Vein endothelial cell (primary cell): Measurements from ENCODE around the gene SON. TPM values are rescaled to one million over a fixed set of nuclear protein-coding genes. Genes with fewer than 3 reads are reported as not detected.

ENCODE experiments used
- total RNA-seq: library from RNA; depleted of rRNA; stranded (reverse); fragments of >200 nt; gene quantifications from 2 replicates; pipeline ENCODE4 v1.2.3, GENCODE V29; 2012

SON gene, protein sequence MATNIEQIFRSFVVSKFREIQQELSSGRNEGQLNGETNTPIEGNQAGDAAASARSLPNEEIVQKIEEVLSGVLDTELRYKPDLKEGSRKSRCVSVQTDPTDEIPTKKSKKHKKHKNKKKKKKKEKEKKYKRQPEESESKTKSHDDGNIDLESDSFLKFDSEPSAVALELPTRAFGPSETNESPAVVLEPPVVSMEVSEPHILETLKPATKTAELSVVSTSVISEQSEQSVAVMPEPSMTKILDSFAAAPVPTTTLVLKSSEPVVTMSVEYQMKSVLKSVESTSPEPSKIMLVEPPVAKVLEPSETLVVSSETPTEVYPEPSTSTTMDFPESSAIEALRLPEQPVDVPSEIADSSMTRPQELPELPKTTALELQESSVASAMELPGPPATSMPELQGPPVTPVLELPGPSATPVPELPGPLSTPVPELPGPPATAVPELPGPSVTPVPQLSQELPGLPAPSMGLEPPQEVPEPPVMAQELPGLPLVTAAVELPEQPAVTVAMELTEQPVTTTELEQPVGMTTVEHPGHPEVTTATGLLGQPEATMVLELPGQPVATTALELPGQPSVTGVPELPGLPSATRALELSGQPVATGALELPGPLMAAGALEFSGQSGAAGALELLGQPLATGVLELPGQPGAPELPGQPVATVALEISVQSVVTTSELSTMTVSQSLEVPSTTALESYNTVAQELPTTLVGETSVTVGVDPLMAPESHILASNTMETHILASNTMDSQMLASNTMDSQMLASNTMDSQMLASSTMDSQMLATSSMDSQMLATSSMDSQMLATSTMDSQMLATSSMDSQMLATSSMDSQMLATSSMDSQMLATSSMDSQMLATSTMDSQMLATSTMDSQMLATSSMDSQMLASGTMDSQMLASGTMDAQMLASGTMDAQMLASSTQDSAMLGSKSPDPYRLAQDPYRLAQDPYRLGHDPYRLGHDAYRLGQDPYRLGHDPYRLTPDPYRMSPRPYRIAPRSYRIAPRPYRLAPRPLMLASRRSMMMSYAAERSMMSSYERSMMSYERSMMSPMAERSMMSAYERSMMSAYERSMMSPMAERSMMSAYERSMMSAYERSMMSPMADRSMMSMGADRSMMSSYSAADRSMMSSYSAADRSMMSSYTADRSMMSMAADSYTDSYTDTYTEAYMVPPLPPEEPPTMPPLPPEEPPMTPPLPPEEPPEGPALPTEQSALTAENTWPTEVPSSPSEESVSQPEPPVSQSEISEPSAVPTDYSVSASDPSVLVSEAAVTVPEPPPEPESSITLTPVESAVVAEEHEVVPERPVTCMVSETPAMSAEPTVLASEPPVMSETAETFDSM (N-terminal part only)
- 149 and 154 TPM in 2 replicates for total RNA-seq

DNA sequence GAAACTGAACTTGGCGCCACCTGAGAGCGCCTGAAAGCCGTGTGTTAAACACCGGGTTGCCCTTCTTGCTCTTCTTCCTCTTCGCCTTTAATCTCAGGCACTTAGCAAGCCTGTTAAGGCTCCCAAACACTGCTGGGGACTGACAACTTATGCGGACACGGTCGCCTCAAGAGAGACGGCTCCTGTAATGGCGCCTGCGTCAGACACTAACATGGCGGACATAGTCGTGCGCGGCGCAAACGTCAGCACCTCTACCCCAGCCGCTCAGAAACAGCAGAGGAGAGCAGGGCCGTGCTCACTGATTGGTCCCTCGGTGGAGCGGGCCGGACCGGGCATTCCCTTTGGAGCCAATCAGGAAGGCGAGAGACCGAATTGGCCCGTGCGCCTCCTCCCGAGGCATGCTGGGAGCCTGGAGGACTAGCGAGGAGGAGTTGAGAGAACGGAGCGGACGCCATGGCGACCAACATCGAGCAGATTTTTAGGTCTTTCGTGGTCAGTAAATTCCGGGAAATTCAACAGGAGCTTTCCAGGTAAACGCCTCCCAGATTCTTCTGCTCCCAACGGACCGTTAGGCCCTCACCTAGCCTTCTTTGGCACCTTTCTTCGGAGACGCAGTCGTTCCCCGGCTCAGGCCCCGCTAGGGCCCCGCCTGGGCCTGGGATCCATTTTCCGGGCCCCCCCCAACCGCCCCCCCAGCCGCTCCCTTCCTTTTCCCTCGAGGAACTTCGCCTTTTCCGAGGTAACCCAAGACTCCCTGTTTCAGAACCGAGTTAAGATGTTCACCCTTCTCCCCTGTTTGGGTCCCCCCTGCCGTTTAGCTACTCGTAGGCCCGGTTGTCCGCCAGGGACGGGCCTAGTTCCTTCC, at the start of gene SON:
Gene SON (plus strand): TSS at position 399 of the 865 bp plus-strand sequence. CDS start 55 bp downstream, at position 454.

DNA sequence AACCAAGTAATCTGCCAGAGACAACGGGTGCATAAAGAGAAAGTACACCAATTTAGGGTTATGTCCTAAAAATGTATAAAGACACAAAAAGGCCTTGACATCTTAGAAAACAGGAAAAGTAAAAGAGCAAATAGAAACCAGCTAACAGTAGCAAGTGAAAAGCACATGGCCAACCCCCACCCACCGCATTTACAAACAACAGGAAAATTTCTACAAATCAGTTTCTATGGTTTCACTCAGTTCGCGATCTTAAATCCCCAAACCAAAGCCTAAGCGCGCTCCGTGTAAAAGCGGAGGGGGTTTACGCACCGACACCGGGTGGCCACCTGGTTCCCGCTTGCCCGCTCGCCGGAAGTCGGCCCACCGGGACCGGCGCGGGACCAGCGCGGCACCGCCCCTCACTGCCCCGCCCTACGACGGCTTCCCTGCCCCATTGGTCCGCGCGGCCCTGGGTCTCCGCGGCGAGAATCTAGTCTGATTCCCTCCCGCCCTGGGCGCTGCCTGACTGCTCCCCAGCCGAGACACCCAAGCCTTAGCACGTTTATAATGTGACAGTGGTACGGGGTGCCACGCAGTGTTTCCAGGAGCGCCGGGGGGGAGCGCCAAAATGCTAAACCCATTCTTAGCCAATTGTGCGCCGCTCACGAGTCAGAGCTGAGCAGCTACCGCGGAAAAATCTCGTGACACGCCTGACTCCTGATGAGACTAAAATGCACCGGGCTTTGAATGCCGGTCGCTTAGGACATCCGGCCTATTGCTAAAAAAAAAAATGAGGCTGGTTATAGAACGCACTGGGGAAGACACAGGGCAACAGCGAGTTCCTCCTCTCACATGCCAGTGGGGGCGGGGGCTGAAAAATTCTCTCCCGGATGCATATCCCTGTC, 840 bp upstream of the SON start, which contains the start of gene GART:
Gene GART (minus strand): TSS at position 362 of the 884 bp plus-strand sequence. CDS start 2,802 bp downstream, outside the sequence.

DNA sequence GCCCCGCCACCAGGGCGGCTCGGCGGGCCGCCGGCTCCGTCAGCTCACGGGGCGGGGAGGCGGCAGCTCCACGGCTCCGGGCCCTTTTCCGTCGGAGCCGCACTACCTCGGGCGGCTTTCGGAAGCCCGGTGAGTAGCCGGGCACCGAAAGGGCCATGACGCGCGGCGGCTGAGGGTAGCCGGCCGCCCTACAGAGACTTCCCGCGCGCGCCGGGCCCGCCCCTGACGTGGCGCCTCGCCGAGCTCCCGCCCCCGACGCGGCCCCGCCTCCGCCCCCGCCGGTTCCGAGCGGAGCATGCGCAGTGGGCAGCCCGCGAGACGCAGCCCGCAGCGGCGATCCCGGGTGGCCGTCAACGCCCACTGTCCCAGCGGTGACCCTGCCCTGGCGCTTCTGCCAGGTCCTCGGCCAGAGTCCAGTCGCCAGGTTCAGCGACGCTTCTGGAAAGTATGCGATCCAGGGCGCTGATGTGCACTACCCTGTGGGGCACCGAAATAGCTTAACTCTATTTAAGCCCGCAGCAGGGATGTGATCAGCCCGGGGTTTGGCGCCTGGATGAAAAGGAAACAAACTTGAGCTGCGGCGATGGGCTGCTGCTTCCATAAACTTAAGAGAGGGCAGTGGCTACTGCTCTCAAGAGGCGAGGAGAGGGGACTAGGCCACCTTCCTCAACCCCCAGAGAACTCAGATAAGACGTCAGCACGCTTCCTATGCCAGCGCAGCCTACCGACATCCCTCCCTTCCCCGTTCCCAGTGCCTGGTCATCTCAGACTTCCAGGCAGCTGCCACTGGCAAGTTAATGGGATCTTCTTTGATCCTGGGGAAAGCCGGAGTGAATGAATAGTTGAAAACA, 45.9 kb downstream of the SON start, which contains the start of gene DONSON:
Gene DONSON (minus strand): TSS at position 200 of the 851 bp plus-strand sequence. CDS start 43 bp downstream, at position 157.

Other genes starting within 250 kb of the SON start
- gene IFNAR1, start 218.1 kb upstream of the SON start, total RNA-seq, result 16.0 and 23.2 TPM in 2 replicates
- 62.1 and 70.2 TPM in 2 replicates for gene IFNGR2, start 139.6 kb upstream of the SON start, total RNA-seq
- 18.3 and 30.0 TPM in 2 replicates for gene TMEM50B, start 63.1 kb upstream of the SON start, total RNA-seq
- gene DNAJC28, start 51.3 kb upstream of the SON start, total RNA-seq, result 2.0 and 2.4 TPM in 2 replicates
- 95.4 and 138 TPM in 2 replicates for gene GART, start 921 bp upstream of the SON start, total RNA-seq
- 14.7 and 20.0 TPM in 2 replicates for gene DONSON, start 45.6 kb downstream of the SON start, total RNA-seq
- gene CRYZL1, start 98.7 kb downstream of the SON start, total RNA-seq, result 20.9 and 21.9 TPM in 2 replicates
- 48.7 and 65.2 TPM in 2 replicates for gene ITSN1, start 99.5 kb downstream of the SON start, total RNA-seq